ENCODE data around the gene APBB1IP. TPM values are rescaled to one million over a fixed set of nuclear protein-coding genes. Genes with fewer than 3 reads are reported as not detected.
"Not testable (repeated sequence)": the region's sequence is repeated elsewhere in the genome, so short reads cannot be mapped to it uniquely, and the experiment has no call there.

The APBB1IP gene
- total RNA-seq, 1 donor from 2014 or later: 61.3 TPM

GRCh38 chr10:26550774-26551526, 112.8 kb downstream of the APBB1IP start:
- intact Hi-C loops (cut with micrococcal nuclease): no loop called here

- intact Hi-C loops (cut with micrococcal nuclease): no loop called here
Observed at GRCh38 chr10:26554246-26554645, 116.1 kb downstream of the APBB1IP start.

- intact Hi-C loops (cut with micrococcal nuclease): loop anchor here (1.0 to 5.0 kb wide), 3 partner anchors 69 to 681 kb away; no protein-coding TSS in a partner anchor
Observed at GRCh38 chr10:26555719-26556368, 117.7 kb downstream of the APBB1IP start.

- intact Hi-C loops (cut with micrococcal nuclease): loop anchor here (1.0 to 5.0 kb wide), 5 partner anchors 70 to 682 kb away; partner anchors contain the start of gene APBB1IP
Observed at GRCh38 chr10:26556748-26557640, 118.9 kb downstream of the APBB1IP start.

GRCh38 chr10:26557641-26558014, 119.5 kb downstream of the APBB1IP start:
- intact Hi-C loops (cut with micrococcal nuclease): loop anchor here (1.0 to 5.0 kb wide), 4 partner anchors 70 to 325 kb away; partner anchors contain the start of gene APBB1IP

GRCh38 chr10:26566525-26567350, 128.6 kb downstream of the APBB1IP start:
- intact Hi-C loops (cut with micrococcal nuclease): loop anchor here (10.0 kb wide), 1 partner anchor 608 kb away; no protein-coding TSS in a partner anchor

- intact Hi-C loops (cut with micrococcal nuclease): loop anchor here (10.0 kb wide), 1 partner anchor 607 kb away; no protein-coding TSS in a partner anchor
Observed at GRCh38 chr10:26567351-26567721, 129.2 kb downstream of the APBB1IP start.

GRCh38 chr10:26571655-26572054, 133.5 kb downstream of the APBB1IP start:
- intact Hi-C loops (cut with micrococcal nuclease): no loop called here

- intact Hi-C loops (cut with micrococcal nuclease): no loop called here
Observed at GRCh38 chr10:26573674-26574073, 135.5 kb downstream of the APBB1IP start.

- intact Hi-C loops (cut with micrococcal nuclease): no loop called here
Observed at GRCh38 chr10:26574783-26575182, 136.6 kb downstream of the APBB1IP start.

GRCh38 chr10:26578371-26578770, 140.2 kb downstream of the APBB1IP start:
- intact Hi-C loops (cut with micrococcal nuclease): not testable (repeated sequence)

- intact Hi-C loops (cut with micrococcal nuclease): no loop called here
Observed at GRCh38 chr10:26579256-26580063, 141.3 kb downstream of the APBB1IP start.

- intact Hi-C loops (cut with micrococcal nuclease): no loop called here
Observed at GRCh38 chr10:26586211-26586610, 148.1 kb downstream of the APBB1IP start.

GRCh38 chr10:26588611-26589010, 150.5 kb downstream of the APBB1IP start:
- intact Hi-C loops (cut with micrococcal nuclease): no loop called here

- intact Hi-C loops (cut with micrococcal nuclease): not testable (repeated sequence)
Observed at GRCh38 chr10:26589813-26590212, 151.7 kb downstream of the APBB1IP start.

GRCh38 chr10:26593896-26594295, 155.8 kb downstream of the APBB1IP start:
- intact Hi-C loops (cut with micrococcal nuclease): no loop called here

GRCh38 chr10:26603283-26603682, 165.1 kb downstream of the APBB1IP start:
- intact Hi-C loops (cut with micrococcal nuclease): not testable (repeated sequence)

- intact Hi-C loops (cut with micrococcal nuclease): loop anchor here (5.0 kb wide), 1 partner anchor 78 kb away; no protein-coding TSS in a partner anchor
Observed at GRCh38 chr10:26604320-26605093, 166.4 kb downstream of the APBB1IP start.

GRCh38 chr10:26606389-26606877, 168.3 kb downstream of the APBB1IP start:
- intact Hi-C loops (cut with micrococcal nuclease): loop anchor here (1.0 to 5.0 kb wide), 4 partner anchors 76 to 276 kb away; no protein-coding TSS in a partner anchor

Measured in T-helper 1 cell treated with Interleukin-12 subunit alpha and Interleukin-12 subunit beta and Interleukin-4 antibody, amounts not matched to agents 30 ng/mL and 1 ng/mL, for 36 hours (primary cell).